ENCODE data around the gene NTN5.

Gene NTN5

GRCh38 chr19:48611872-48612271 is 60.9 kb downstream of the NTN5 start:
- DNase-seq = no peak
